ENCODE measurements around the gene FBN3. TPM values are rescaled to one million over a fixed set of nuclear protein-coding genes. Genes with fewer than 3 reads are reported as not detected.

Gene FBN3
- total and polyA plus RNA-seq, 2 donors (not counting 1 experiment from before 2014, with no cell fraction given): not detected

- ChIA-PET CTCF (no interaction called here), POLR2A (interaction anchor here (0.5 kb wide), 1 partner anchor 53 kb away, joined by 6 read pairs; no protein-coding TSS in a partner anchor)
- WGBS (ENCODE audit: insufficient coverage): 91% methylated on average over 17 of the region's 19 CpGs
- Mint-ChIP-seq H3K9me3 (ENCODE audit: insufficient read depth) (no peaks in the 10 kb centered on the region), H3K27me3 (no peaks in the 10 kb centered on the region), H3K4me3 (no peak overlapping the region), H3K4me1 (no peaks in the 10 kb centered on the region), H3K27ac (no peak overlapping the region)
- TF ChIP-seq CTCF (IDR thresholded peaks at IDR 0.05) (no peak), EZH2 (IDR thresholded peaks at IDR 0.05; ENCODE audit: borderline replicate concordance, insufficient read depth, low read depth, low read length, poor library complexity, severe bottlenecking) (no peak)
- Histone ChIP-seq H3K4me2 (replicated peaks; ENCODE audit: low read depth, low read length, poor library complexity, severe bottlenecking) (no peak overlapping the region), H3K4me3 (ENCODE audit: control extremely low read depth in 1 of 5, extremely low read depth in 1 of 5, insufficient read depth in 1 of 5, low read depth in 2 of 5, low read length in 4 of 5) (no peak overlapping the region), H3K27me3 (replicated peaks in 1 of 4; ENCODE audit: control extremely low read depth in 1 of 4, control insufficient read depth in 3 of 4, insufficient read depth in 4 of 4, low read length in 3 of 4) (no peaks in the 10 kb centered on the region), H4K20me1 (ENCODE audit: control insufficient read depth, insufficient read depth, low read length, poor library complexity, severe bottlenecking) (no peaks in the 10 kb centered on the region), H3K9me3 (ENCODE audit: control extremely low read depth in 1 of 3, control insufficient read depth in 2 of 3, insufficient read depth in 1 of 3, low read length in 2 of 3) (peaks cover 0 to 42% (median 6%) of the 10 kb centered on the region in 3 donors), H3K9ac (ENCODE audit: low read length) (no peak overlapping the region), H3K27ac (ENCODE audit: low read length in 2 of 2) (no peak overlapping the region), H3K36me3 (replicated peaks in 1 of 2; ENCODE audit: control extremely low read depth in 1 of 2, control insufficient read depth in 1 of 2, extremely low read depth in 1 of 2, insufficient read depth in 2 of 2, low read length in 1 of 2) (no peaks in the 10 kb centered on the region), H3K79me2 (ENCODE audit: control insufficient read depth, insufficient read depth, low read length) (no peaks in the 10 kb centered on the region), H2AFZ (ENCODE audit: insufficient read depth, low read depth, low read length, poor library complexity, severe bottlenecking) (no peak overlapping the region), H3K4me1 (ENCODE audit: control insufficient read depth in 2 of 2, insufficient read depth in 2 of 2, low read length in 2 of 2) (no peaks in the 10 kb centered on the region)
- intact Hi-C loops (cut with micrococcal nuclease): no loop called here
- DNase-seq (no peak), ATAC-seq (ENCODE audit: low read depth) (no peak)
Measured at GRCh38 chr19:8089664-8090601, 59.5 kb downstream of the FBN3 start.

Data from B cell (primary cell).